GM12892 (cell line): Measurements from ENCODE around the gene WARS2.

Source experiments
- POLR2AphosphoS5 ChIP-seq: IDR thresholded peaks from 2 replicates; pipeline ENCODE4 v1.6.1; 2011; ENCODE audit warnings: low read depth, low read length, control low read depth
- TAF1 ChIP-seq: IDR thresholded peaks from 2 replicates; pipeline ENCODE4 v1.6.1; 2011; ENCODE audit warnings: low read depth, mild to moderate bottlenecking, control low read depth, low read length, borderline replicate concordance

DNA sequence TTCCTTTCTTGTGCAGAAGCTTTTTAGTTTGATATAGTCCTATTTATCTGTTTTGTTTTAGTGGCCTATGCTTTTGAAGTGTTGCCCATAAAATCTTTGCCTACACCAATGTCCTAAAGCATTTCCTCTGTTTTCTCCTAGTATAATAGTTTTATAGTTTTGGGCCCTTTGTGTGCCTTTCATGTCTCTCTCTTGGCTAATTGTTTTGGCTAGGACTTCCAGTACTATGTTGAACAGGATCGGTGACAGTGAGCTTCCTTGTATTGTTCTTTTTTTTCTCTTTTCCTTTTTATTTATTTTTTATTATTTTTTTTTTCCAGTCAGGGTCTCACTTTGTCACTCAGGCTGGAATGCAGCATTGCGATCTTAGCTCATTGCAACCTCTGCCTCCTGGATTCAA, 47.0 kb upstream of the WARS2 start:
- TF ChIP-seq POLR2AphosphoS5 (no peak), TAF1 (no peak)
